Measurements from ENCODE around the gene SLC34A2. TPM values are rescaled to one million over a fixed set of nuclear protein-coding genes. Genes with fewer than 3 reads are reported as not detected.
"Not testable (repeated sequence)": the region's sequence is repeated elsewhere in the genome, so short reads cannot be mapped to it uniquely, and the experiment has no call there.

Gene SLC34A2
- total RNA-seq, 2 experiments from 2014 or later: not detected

DNA sequence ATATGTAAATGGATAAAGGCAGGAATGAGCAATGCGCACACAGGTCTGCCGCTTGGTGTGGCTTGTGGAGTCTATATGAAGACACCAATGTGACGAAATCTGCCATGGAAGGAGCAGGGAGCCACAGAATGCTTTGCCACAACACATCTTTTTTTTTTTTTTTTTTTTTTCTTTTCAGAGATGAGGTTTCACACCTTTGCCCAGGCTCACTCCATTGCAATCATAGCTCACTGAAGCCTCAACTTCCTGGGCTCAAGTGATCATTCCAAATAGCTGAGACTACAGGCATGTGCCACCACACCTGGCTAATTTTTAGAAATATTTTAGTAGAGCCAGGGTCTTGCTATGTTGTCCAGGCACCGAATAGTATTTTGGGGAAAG, 17.4 kb upstream of the SLC34A2 start:
- Mint-ChIP-seq H3K36me3 (no peaks in the 10 kb centered on the region), H3K4me1 (no peaks in the 10 kb centered on the region), H3K27me3 (peaks cover 4% of the 10 kb centered on the region), H3K9me3 (ENCODE audit: low read depth) (no peaks in the 10 kb centered on the region), H3K27ac (no peak overlapping the region), H3K4me3 (no peak overlapping the region)
- no peak for DNase-seq
- no peak for ATAC-seq
- CTCF ChIA-PET: no interaction called here

DNA sequence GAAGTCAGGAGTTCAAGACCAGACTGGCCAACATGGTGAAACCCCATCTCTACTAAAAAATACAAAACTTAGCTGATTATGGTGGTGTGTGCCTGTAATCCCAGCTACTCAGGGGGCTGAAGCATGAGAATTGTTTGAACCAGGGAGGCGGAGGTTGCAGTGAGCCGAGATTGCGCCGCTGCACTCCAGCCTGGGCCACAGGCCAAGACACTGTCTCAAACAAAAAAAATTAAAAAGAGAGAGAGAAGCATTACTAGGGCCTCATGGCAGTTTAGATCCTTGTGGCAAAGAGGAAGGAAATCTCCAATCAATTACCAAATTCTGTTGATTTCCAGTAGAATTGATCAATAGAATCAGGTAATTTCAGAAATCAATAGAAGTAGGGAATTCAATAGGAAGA, 16.8 kb upstream of the SLC34A2 start:
- Mint-ChIP-seq H3K9me3 (ENCODE audit: low read depth) (no peaks in the 10 kb centered on the region), H3K27me3 (peaks cover 4% of the 10 kb centered on the region), H3K4me1 (no peaks in the 10 kb centered on the region), H3K27ac (no peak overlapping the region), H3K36me3 (no peaks in the 10 kb centered on the region), H3K4me3 (no peak overlapping the region)
- no peak for ATAC-seq
- CTCF ChIA-PET: no interaction called here
- no peak for DNase-seq

GRCh38 chr4:25650311-25650710, 5.3 kb upstream of the SLC34A2 start:
- CTCF ChIA-PET: interaction anchor here (1.0 kb wide), 1 partner anchor 74 kb away, joined by 3 read pairs; no protein-coding TSS in a partner anchor
- H3K27ac Mint-ChIP-seq: no peak overlapping the region

DNA sequence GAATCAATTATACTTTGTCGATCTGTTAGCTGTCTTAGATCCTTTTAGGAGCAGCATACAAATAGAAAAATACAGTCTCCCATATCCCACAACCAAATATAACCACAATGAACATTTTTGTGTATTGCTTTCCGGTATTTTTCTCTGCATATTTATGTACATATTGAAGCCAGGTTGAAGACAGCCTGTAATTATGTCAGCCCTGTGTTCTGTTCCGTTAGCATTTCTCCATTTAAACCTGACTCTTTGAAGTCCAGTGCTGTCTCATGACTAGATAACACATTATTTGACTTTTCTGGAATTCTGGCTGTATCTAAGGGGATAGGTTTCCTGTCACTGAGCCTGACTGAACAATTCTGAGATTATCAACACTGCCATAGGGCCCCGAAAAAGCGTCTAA, 4.0 kb upstream of the SLC34A2 start:
- H3K27me3 Mint-ChIP-seq: peaks cover 52% of the 10 kb centered on the region
- no peak overlapping the region for H3K4me3 Mint-ChIP-seq
- ATAC-seq: no peak
- no peaks in the 10 kb centered on the region for H3K36me3 Mint-ChIP-seq
- CTCF ChIA-PET: no interaction called here
- H3K9me3 Mint-ChIP-seq (ENCODE audit: low read depth): no peaks in the 10 kb centered on the region
- peaks cover 11% of the 10 kb centered on the region for H3K4me1 Mint-ChIP-seq
- DNase-seq: no peak
- no peak overlapping the region for H3K27ac Mint-ChIP-seq

More at GRCh38 chr4:25650311-25650710, 5.3 kb upstream of the SLC34A2 start:
- DNase-seq (no peak), ATAC-seq (no peak)
- Mint-ChIP-seq H3K27me3 (peaks cover 43% of the 10 kb centered on the region), H3K4me3 (no peak overlapping the region), H3K36me3 (no peaks in the 10 kb centered on the region), H3K4me1 (peaks cover 6% of the 10 kb centered on the region), H3K9me3 (ENCODE audit: low read depth) (no peaks in the 10 kb centered on the region)

DNA sequence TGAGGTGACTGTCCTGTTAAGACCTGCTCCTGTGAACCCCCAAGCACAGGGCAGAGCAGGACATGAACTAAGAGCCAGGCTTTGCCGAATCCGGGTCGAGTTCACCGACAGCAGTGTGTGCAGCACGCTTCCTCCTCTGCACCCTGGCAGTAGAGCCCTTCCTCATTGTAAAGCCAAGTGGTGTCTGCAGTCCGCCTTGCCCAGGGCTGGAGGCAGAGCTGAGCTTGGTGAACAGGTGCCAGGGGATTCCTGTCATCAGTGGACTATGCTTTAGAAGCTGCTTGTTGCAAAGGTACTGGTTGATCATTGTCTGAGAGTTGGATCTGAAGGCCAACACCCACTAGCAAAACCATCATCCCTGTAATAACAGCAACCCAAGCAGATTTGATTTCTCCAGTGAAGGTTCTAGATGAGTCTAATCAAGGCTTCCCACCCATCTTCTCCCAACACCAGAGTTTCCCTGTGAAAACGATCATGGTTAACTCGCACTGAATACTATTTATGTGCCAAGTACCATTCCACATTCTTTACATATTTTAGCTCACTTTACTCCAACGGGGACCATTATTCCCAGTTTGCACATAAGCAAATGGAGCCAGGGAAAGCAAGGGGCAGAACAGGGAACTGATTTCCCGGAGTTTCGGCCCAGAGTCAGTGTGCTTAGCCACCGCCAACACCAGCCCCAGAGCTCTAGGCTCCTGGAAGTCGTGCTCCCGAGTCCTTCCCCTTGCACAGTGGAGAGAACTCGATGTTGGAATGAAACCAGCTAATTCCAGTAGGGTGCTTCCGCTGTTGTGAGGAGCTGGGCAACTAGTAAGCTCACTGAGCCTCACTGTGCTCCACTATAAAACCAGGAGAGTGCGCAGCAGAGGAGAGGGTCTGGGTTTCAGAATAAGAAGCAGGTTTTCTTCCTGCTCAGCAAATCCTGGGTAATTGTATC, 1.4 kb upstream of the SLC34A2 start:
- Mint-ChIP-seq H3K4me3 (no peak overlapping the region), H3K27ac (no peak overlapping the region)
- CTCF ChIA-PET: no interaction called here

GRCh38 chr4:25656031-25656430, 380 bp downstream of the SLC34A2 start:
- Mint-ChIP-seq H3K27ac (no peak overlapping the region), H3K4me3 (no peak overlapping the region), H3K9me3 (ENCODE audit: low read depth) (no peaks in the 10 kb centered on the region), H3K36me3 (no peaks in the 10 kb centered on the region), H3K27me3 (peaks cover 58% of the 10 kb centered on the region), H3K4me1 (peaks cover 11% of the 10 kb centered on the region)
- DNase-seq (no peak), ATAC-seq (no peak)
- CTCF ChIA-PET: no interaction called here

More for the DNA sequence above, 1.4 kb upstream of the SLC34A2 start:
- peaks cover 57% of the 10 kb centered on the region for H3K27me3 Mint-ChIP-seq
- DNase-seq (no peak), ATAC-seq (no peak)
- H3K9me3 Mint-ChIP-seq (ENCODE audit: low read depth): no peaks in the 10 kb centered on the region
- H3K36me3 Mint-ChIP-seq: no peaks in the 10 kb centered on the region
- H3K4me1 Mint-ChIP-seq: peaks cover 11% of the 10 kb centered on the region

DNA sequence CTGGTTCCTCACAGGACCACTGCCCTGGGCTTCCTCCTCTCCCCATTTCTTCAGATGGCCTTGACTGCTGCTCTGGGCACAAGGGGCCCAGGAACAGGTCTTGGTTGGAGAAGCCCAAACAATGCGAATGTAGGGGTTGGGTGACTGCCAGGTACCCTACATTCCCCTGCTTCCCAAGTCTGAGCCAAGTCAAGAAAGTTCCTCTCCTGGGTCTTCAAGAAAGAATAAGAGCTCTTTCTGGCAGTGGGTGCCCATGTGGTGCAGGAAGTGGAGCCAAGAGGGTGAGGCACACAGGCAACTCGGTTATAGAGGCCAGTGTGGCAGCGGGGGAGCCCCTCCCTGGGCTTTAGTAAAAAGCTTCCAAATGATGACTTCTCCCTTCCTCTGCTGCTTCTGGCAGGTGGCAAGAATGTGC, 2.7 kb downstream of the SLC34A2 start:
- Mint-ChIP-seq H3K4me3 (no peak overlapping the region), H3K27me3 (peaks cover 48% of the 10 kb centered on the region), H3K36me3 (no peaks in the 10 kb centered on the region), H3K9me3 (ENCODE audit: low read depth) (no peaks in the 10 kb centered on the region), H3K4me1 (peaks cover 11% of the 10 kb centered on the region), H3K27ac (no peak overlapping the region)
- ATAC-seq (no peak), DNase-seq (no peak)
- CTCF ChIA-PET: no interaction called here

DNA sequence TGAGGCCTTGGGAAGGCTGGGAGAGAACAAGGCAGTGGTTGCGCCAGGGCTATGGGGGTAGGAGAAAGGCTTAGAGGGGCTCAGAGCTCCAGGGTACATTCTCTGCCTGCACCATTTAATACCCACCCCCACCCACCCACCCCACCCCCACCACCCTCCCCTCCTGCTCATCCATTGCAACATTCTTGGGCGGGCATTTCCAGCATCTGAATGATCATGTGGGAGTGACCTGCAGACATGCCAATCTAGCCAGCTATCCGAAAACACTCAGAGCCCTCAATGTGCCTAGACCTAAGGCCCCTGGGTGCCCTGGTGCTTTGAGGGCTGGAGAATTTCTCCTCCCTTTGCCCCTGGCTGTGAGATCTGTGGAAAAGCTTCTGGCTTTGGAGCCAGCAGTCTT, 3.1 kb downstream of the SLC34A2 start:
- Mint-ChIP-seq H3K9me3 (ENCODE audit: low read depth) (no peaks in the 10 kb centered on the region), H3K27ac (no peak overlapping the region), H3K4me1 (peaks cover 11% of the 10 kb centered on the region), H3K27me3 (peaks cover 44% of the 10 kb centered on the region), H3K36me3 (no peaks in the 10 kb centered on the region), H3K4me3 (no peak overlapping the region)
- ATAC-seq (no peak), DNase-seq (no peak)
- CTCF ChIA-PET: no interaction called here

DNA sequence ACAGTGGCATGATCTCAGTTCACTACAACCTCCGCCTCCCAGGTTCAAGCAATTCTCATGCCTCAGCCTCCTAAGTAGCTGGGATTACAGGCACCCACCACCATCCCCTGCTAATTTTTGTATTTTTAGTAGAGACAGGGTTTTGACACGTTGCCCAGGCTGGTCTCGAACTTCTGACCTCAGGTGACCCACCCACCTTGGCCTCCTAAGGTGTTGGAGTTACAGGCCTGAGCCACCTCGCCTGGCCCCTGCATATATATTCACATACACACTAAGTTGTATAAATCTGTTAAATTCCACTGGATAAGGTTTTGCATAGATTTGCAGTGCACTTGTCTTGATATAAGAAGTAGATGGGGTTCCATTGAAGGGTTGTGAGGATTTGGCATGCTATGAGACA, 5.8 kb downstream of the SLC34A2 start:
- H3K9me3 Mint-ChIP-seq (ENCODE audit: low read depth); H3K4me1 Mint-ChIP-seq; H3K36me3 Mint-ChIP-seq; DNase-seq; H3K27ac Mint-ChIP-seq; ATAC-seq; H3K4me3 Mint-ChIP-seq: not testable (repeated sequence)
- H3K27me3 Mint-ChIP-seq: peaks cover 20% of the 10 kb centered on the region
- CTCF ChIA-PET: interaction anchor here (0.7 kb wide), 2 partner anchors 75 to 476 kb away, joined by 3 to 4 read pairs; no protein-coding TSS in a partner anchor

DNA sequence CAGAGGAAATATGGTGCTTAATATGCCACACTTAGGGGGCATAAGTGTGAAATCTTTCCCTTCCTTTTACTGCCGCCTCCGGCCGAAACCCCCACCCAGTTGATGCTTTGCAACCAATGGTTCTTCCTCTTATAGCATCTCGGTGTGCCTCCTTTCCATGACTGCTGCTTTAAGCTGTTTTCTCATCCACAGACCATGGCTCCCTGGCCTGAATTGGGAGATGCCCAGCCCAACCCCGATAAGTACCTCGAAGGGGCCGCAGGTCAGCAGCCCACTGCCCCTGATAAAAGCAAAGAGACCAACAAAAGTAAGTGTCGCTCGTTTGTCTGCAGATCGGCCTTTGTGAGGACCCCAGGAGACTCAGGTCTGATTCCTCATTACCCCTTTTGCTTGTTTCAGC, 6.7 kb downstream of the SLC34A2 start:
- H3K27me3 Mint-ChIP-seq: peaks cover 12% of the 10 kb centered on the region
- no peaks in the 10 kb centered on the region for H3K9me3 Mint-ChIP-seq (ENCODE audit: low read depth)
- no peak overlapping the region for H3K4me3 Mint-ChIP-seq
- DNase-seq (no peak), ATAC-seq (no peak)
- no peaks in the 10 kb centered on the region for H3K36me3 Mint-ChIP-seq
- no peak overlapping the region for H3K27ac Mint-ChIP-seq
- CTCF ChIA-PET: interaction anchor here (0.7 kb wide), 1 partner anchor 475 kb away, joined by 4 read pairs; no protein-coding TSS in a partner anchor
- H3K4me1 Mint-ChIP-seq: no peaks in the 10 kb centered on the region

- Mint-ChIP-seq H3K9me3 (ENCODE audit: low read depth) (no peaks in the 10 kb centered on the region), H3K4me3 (no peak overlapping the region), H3K27ac (no peak overlapping the region), H3K27me3 (peaks cover 3% of the 10 kb centered on the region), H3K4me1 (no peaks in the 10 kb centered on the region), H3K36me3 (no peaks in the 10 kb centered on the region)
- CTCF ChIA-PET: no interaction called here
- DNase-seq (no peak), ATAC-seq (no peak)
These were observed 8.1 kb downstream of the SLC34A2 start for GRCh38 chr4:25663781-25664180.

GRCh38 chr4:25666031-25666630, 10.5 kb downstream of the SLC34A2 start:
- Mint-ChIP-seq H3K4me3 (no peak overlapping the region), H3K36me3 (no peaks in the 10 kb centered on the region), H3K27ac (no peak overlapping the region), H3K4me1 (no peaks in the 10 kb centered on the region), H3K9me3 (ENCODE audit: low read depth) (no peaks in the 10 kb centered on the region), H3K27me3 (no peaks in the 10 kb centered on the region)
- DNase-seq (no peak), ATAC-seq (no peak)
- CTCF ChIA-PET: interaction anchor here (1.5 kb wide), 1 partner anchor 12 kb away, joined by 3 read pairs; no protein-coding TSS in a partner anchor

GRCh38 chr4:25667931-25668557, 12.4 kb downstream of the SLC34A2 start:
- Mint-ChIP-seq H3K4me3 (no peak overlapping the region), H3K27ac (no peak overlapping the region), H3K36me3 (no peaks in the 10 kb centered on the region), H3K9me3 (ENCODE audit: low read depth) (no peaks in the 10 kb centered on the region), H3K4me1 (no peaks in the 10 kb centered on the region), H3K27me3 (peaks cover 2% of the 10 kb centered on the region)
- no peak for ATAC-seq
- CTCF ChIA-PET: interaction anchor here (1.5 kb wide), 1 partner anchor 10 kb away, joined by 3 read pairs; no protein-coding TSS in a partner anchor
- no peak for DNase-seq

Measured in activated CD8-positive, alpha-beta memory T cell treated with anti-CD3 and anti-CD28 coated beads, Interleukin-2, amount 10 ng/mL, durations not matched to agents 7 days and 5 days (primary cell).